Subcutaneous adipose tissue (tissue), 4 donors: Measurements from ENCODE around the gene ABHD11. TPM values are rescaled to one million over a fixed set of nuclear protein-coding genes. Genes with fewer than 3 reads are reported as not detected.

ENCODE experiments used
- CTCF ChIP-seq: fragments of 450-650 bp; IDR thresholded peaks from one replicate; pipeline ENCODE4 v1.5.1; 2016; ENCODE audit warnings: low read depth, mild to moderate bottlenecking, control low read depth, antibody characterized with exemption, moderate library complexity
- total RNA-seq, 4 donors: library from RNA; depleted of rRNA; stranded (reverse); fragments of >200 nt; gene quantifications; one replicate each; pipeline ENCODE4 v1.1.0, GENCODE V29; 2016

ABHD11 gene
- total RNA-seq, 4 donors from 2014 or later = 8.5 to 13.8 (median 11.5) TPM

- no peak for TF ChIP-seq CTCF
These were observed 14.8 kb downstream of the ABHD11 start for GRCh38 chr7:73723813-73724212.

- no peak for TF ChIP-seq CTCF
These were observed 15.8 kb downstream of the ABHD11 start for GRCh38 chr7:73722785-73723184.

GRCh38 chr7:73721377-73721817, 17.2 kb downstream of the ABHD11 start:
- TF ChIP-seq CTCF = no peak

- no peak for TF ChIP-seq CTCF
These were observed 18.8 kb downstream of the ABHD11 start for GRCh38 chr7:73719806-73720169.

GRCh38 chr7:73718905-73719805, 19.4 kb downstream of the ABHD11 start, which contains the start of gene STX1A:
Gene STX1A, minus strand, starts transcription at chr7:73719669. Its CDS starts 38 bp downstream, at chr7:73719631.
- no peak for TF ChIP-seq CTCF

GRCh38 chr7:73718438-73718881, 20.1 kb downstream of the ABHD11 start:
- TF ChIP-seq CTCF = no peak

GRCh38 chr7:73717991-73718405, 20.6 kb downstream of the ABHD11 start:
- TF ChIP-seq CTCF = no peak
